ENCODE measurements around the gene MTG1. TPM values are rescaled to one million over a fixed set of nuclear protein-coding genes. Genes with fewer than 3 reads are reported as not detected.

Gene MTG1
- total and polyA plus RNA-seq, 7 donors: 14.0 to 63.6 (median 27.6) TPM

GRCh38 chr10:133464582-133465031, 70.7 kb downstream of the MTG1 start:
- H3K4me3 ChIP-seq: no peak overlapping the region
- DNase-seq: no peak
- no peaks in the 10 kb centered on the region for H3K9me3 ChIP-seq
- peaks cover 0 to 8% (median 0%) of the 10 kb centered on the region in 4 donors for H3K36me3 ChIP-seq
- H3K4me1 ChIP-seq: no peaks in the 10 kb centered on the region
- intact Hi-C loops (cut with DNase I): no loop called here
- WGBS, 2 donors: 92 to 97% methylated on average over 12 of the region's 12 CpGs
- no peaks in the 10 kb centered on the region for H3K27me3 ChIP-seq
- TF ChIP-seq EP300 (IDR thresholded peaks at IDR 0.05): no peak
- TF ChIP-seq, protein P1, sequence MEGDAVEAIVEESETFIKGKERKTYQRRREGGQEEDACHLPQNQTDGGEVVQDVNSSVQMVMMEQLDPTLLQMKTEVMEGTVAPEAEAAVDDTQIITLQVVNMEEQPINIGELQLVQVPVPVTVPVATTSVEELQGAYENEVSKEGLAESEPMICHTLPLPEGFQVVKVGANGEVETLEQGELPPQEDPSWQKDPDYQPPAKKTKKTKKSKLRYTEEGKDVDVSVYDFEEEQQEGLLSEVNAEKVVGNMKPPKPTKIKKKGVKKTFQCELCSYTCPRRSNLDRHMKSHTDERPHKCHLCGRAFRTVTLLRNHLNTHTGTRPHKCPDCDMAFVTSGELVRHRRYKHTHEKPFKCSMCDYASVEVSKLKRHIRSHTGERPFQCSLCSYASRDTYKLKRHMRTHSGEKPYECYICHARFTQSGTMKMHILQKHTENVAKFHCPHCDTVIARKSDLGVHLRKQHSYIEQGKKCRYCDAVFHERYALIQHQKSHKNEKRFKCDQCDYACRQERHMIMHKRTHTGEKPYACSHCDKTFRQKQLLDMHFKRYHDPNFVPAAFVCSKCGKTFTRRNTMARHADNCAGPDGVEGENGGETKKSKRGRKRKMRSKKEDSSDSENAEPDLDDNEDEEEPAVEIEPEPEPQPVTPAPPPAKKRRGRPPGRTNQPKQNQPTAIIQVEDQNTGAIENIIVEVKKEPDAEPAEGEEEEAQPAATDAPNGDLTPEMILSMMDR (IDR thresholded peaks at IDR 0.05): no peak
- TF ChIP-seq POLR2A (IDR thresholded peaks at IDR 0.05): no peak
- no peak for TF ChIP-seq POLR2AphosphoS5 (IDR thresholded peaks at IDR 0.05)
- no peak overlapping the region for H3K27ac ChIP-seq

DNA sequence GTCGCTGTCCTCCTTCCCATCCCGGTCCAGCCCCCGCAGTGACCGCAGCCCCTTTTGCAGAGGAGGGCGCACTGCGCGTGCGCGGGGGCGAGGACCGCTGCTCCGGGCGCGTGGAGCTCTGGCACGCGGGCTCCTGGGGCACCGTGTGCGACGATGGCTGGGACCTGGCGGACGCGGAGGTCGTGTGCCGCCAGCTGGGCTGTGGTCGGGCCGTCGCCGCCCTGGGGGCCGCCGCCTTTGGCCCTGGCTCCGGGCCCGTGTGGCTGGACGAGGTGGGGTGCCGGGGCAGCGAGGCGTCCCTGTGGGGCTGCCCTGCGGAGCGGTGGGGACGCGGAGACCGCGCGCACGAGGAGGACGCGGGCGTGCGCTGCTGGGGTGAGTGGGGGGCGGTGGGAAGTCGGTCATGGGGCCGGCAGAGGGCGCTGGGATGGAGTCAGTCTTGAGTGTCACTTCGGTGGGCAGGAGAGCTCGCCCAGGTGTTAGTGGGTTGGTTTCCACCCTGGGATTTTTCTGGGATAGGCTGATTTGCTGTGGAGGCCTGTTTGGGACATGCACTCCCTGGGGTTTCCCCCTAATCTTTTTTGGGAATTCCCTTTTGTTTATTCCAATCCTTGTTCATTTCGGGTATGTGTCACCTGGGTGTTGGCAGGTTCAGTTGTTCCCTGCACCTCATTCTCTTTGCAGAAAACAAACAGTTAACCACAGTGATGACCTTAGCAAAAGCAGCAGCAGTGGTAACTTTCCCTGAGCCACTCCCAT, 71.4 kb downstream of the MTG1 start:
- Histone ChIP-seq H3K27ac (no peak overlapping the region), H3K4me1 (no peaks in the 10 kb centered on the region), H3K4me3 (no peak overlapping the region), H3K27me3 (no peaks in the 10 kb centered on the region), H3K36me3 (peaks cover 0 to 8% (median 0%) of the 10 kb centered on the region in 4 donors), H3K9me3 (no peaks in the 10 kb centered on the region)
- intact Hi-C loops (cut with DNase I): no loop called here
- TF ChIP-seq POLR2AphosphoS5 (IDR thresholded peaks at IDR 0.05) (no peak), POLR2A (IDR thresholded peaks at IDR 0.05) (no peak), EP300 (IDR thresholded peaks at IDR 0.05) (no peak)
- TF ChIP-seq, protein P1 (IDR thresholded peaks at IDR 0.05): no peak
- 41 to 62% methylated on average over 55 of the region's 55 CpGs for WGBS, 2 donors
- no peak for DNase-seq

DNA sequence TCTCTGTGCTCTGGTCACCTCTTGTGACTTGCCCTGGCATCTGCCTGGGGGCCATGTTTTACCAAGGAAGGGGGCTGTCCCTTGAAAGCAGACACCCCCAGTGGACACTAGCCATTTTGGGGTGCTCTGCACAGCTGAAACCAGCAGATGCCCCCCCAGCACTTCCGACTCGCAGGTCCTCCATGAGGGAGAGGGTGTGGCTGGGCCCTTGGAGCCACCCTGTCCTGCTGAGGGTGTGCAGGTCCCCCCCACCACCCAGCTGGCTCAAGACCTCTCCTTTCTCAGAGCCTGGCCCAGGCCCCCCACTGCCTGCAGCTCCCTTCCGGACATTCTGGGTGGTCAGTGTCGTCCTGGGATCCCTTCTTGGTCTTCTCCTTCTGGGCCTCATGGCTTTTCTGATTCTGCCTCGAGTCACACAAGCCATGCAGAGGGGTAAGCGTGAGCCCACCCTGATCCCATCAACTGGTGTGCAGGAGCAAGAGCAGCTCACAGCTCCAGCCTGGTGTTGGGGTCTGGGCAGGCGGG, 72.1 kb downstream of the MTG1 start:
- TF ChIP-seq POLR2A (IDR thresholded peaks at IDR 0.05) (no peak), EP300 (IDR thresholded peaks at IDR 0.05) (no peak), POLR2AphosphoS5 (IDR thresholded peaks at IDR 0.05) (no peak)
- TF ChIP-seq, protein P1 (IDR thresholded peaks at IDR 0.05): no peak
- H3K4me3 ChIP-seq: no peak overlapping the region
- no peaks in the 10 kb centered on the region for H3K27me3 ChIP-seq
- H3K9me3 ChIP-seq: no peaks in the 10 kb centered on the region
- intact Hi-C loops (cut with DNase I): no loop called here
- WGBS, 2 donors: 88 to 90% methylated on average over 7 of the region's 7 CpGs
- no peaks in the 10 kb centered on the region for H3K4me1 ChIP-seq
- no peak overlapping the region for H3K27ac ChIP-seq
- peaks cover 0 to 8% (median 0%) of the 10 kb centered on the region in 4 donors for H3K36me3 ChIP-seq
- DNase-seq: no peak

GRCh38 chr10:133466683-133467275, 72.8 kb downstream of the MTG1 start:
- H3K4me1 ChIP-seq: no peaks in the 10 kb centered on the region
- no peaks in the 10 kb centered on the region for H3K9me3 ChIP-seq
- no peaks in the 10 kb centered on the region for H3K27me3 ChIP-seq
- no peak overlapping the region for H3K4me3 ChIP-seq
- no peak overlapping the region for H3K27ac ChIP-seq
- peaks cover 0 to 8% (median 0%) of the 10 kb centered on the region in 4 donors for H3K36me3 ChIP-seq
- TF ChIP-seq EP300 (IDR thresholded peaks at IDR 0.05) (no peak), POLR2A (IDR thresholded peaks at IDR 0.05) (no peak)
- TF ChIP-seq, protein P1 (IDR thresholded peaks at IDR 0.05): no peak
- intact Hi-C loops (cut with DNase I): no loop called here
- DNase-seq: no peak
- 92 to 93% methylated on average over 7 of the region's 7 CpGs for WGBS, 2 donors

Data from sigmoid colon (tissue), 7 donors.